A673 (cell line): ENCODE results near the gene SEPHS2. TPM values are rescaled to one million over a fixed set of nuclear protein-coding genes. Genes with fewer than 3 reads are reported as not detected.
"Not testable (repeated sequence)": the region's sequence is repeated elsewhere in the genome, so short reads cannot be mapped to it uniquely, and the experiment has no call there.

ENCODE experiments used
- BruUV-seq: library from RNA; stranded (reverse); fragments of 400-500 nt; replicated peaks from 2 replicates; lab custom pipeline; 2021; lab: Mats Ljungman, UMichigan
- CTCF ChIA-PET: fragments of 300-600 bp; sonication (Branson Sonifier 250); formaldehyde crosslinking; loops from one replicate; lab custom pipeline; 2022; ENCODE audit warnings: antibody characterized with exemption; lab: Charles Lee
- POLR2A ChIA-PET: fragments of 300-600 bp; sonication (Branson Sonifier 250); formaldehyde crosslinking; loops from one replicate; lab custom pipeline; 2022; ENCODE audit warnings: antibody characterized with exemption; ENCODE audit not compliant: low non-redundant PET; lab: Charles Lee
- DNase-seq: peaks from one replicate; pipeline ENCODE4 v3.0.0-alpha.2; 2015; ENCODE audit warnings: low spot score
- H3K27ac ChIP-seq: fragments of 200-600 bp; sonication (generic); 2 replicates; pipeline ENCODE4 v1.5.1; 2016; ENCODE audit warnings: mixed run types, low read depth, mild to moderate bottlenecking, mixed read lengths, antibody characterized with exemption, low read length; ENCODE audit not compliant: poor library complexity, severe bottlenecking
- H3K27me3 ChIP-seq: fragments of 200-600 bp; sonication (generic); replicated peaks from 2 replicates; pipeline ENCODE4 v1.6.1; 2017; ENCODE audit warnings: mixed run types, low read depth, mild to moderate bottlenecking, mixed read lengths, antibody characterized with exemption, low read length; ENCODE audit not compliant: insufficient read depth, poor library complexity
- H3K36me3 ChIP-seq: fragments of 200-600 bp; sonication (generic); 2 replicates; pipeline ENCODE4 v1.6.1; 2016; ENCODE audit warnings: mixed run types, mild to moderate bottlenecking, mixed read lengths, antibody characterized with exemption, low read length; ENCODE audit not compliant: insufficient read depth, poor library complexity, severe bottlenecking
- H3K4me1 ChIP-seq: fragments of 200-600 bp; sonication (generic); 2 replicates; pipeline ENCODE4 v1.6.1; 2017; ENCODE audit warnings: mixed run types, mild to moderate bottlenecking, mixed read lengths, antibody characterized with exemption, low read length; ENCODE audit not compliant: insufficient read depth, poor library complexity, severe bottlenecking
- H3K4me3 ChIP-seq: fragments of 200-600 bp; sonication (generic); 2 replicates; pipeline ENCODE4 v1.5.1; 2016; ENCODE audit warnings: low read depth, mixed run types, mild to moderate bottlenecking, mixed read lengths, low read length; ENCODE audit not compliant: poor library complexity, severe bottlenecking
- H3K9me3 ChIP-seq: fragments of 200-600 bp; sonication (generic); 2 replicates; pipeline ENCODE4 v1.6.1; 2016; ENCODE audit warnings: mixed run types, low read depth, mild to moderate bottlenecking, mixed read lengths, antibody characterized with exemption, low read length; ENCODE audit not compliant: poor library complexity, severe bottlenecking
- EZH2 ChIP-seq: fragments of 200-600 bp; sonication (generic); IDR thresholded peaks from 2 replicates; pipeline ENCODE4 v1.6.1; 2017; ENCODE audit warnings: borderline replicate concordance, low read depth, mild to moderate bottlenecking, mixed read lengths, antibody characterized with exemption, low read length; ENCODE audit not compliant: poor library complexity, severe bottlenecking
- intact Hi-C: fragments of 100-400 bp; cut with micrococcal nuclease; formaldehyde crosslinking; loops from one replicate; pipeline ENCODE4 v1.10.0; 2022; ENCODE audit not compliant: unreplicated experiment
- total RNA-seq: library from RNA; stranded (reverse); gene quantifications from 2 replicates; pipeline ENCODE4 v1.2.3, GENCODE V29; 2021
- TF ChIP-seq, protein P1 (sequence below): fragments of 300-800, 200-600 bp; sonication (generic); conservative IDR thresholded peaks from 2 replicates; pipeline ENCODE4 v1.5.1; 2017; ENCODE audit warnings: low read depth, mild to moderate bottlenecking, antibody characterized with exemption, low read length, moderate library complexity, mixed read lengths

SEPHS2 gene
- total RNA-seq, 1 experiment from 2014 or later, result 54.2 TPM

- BruUV-seq, result no TSS peak
- Histone ChIP-seq H3K27me3 (no peaks in the 10 kb centered on the region), H3K4me1 (peaks cover 29% of the 10 kb centered on the region), H3K27ac (no peak overlapping the region), H3K4me3 (no peak overlapping the region), H3K36me3 (peaks cover 10% of the 10 kb centered on the region), H3K9me3 (no peaks in the 10 kb centered on the region)
- POLR2A ChIA-PET, result no interaction called here
- TF ChIP-seq EZH2, result no peak
- TF ChIP-seq, protein P1, sequence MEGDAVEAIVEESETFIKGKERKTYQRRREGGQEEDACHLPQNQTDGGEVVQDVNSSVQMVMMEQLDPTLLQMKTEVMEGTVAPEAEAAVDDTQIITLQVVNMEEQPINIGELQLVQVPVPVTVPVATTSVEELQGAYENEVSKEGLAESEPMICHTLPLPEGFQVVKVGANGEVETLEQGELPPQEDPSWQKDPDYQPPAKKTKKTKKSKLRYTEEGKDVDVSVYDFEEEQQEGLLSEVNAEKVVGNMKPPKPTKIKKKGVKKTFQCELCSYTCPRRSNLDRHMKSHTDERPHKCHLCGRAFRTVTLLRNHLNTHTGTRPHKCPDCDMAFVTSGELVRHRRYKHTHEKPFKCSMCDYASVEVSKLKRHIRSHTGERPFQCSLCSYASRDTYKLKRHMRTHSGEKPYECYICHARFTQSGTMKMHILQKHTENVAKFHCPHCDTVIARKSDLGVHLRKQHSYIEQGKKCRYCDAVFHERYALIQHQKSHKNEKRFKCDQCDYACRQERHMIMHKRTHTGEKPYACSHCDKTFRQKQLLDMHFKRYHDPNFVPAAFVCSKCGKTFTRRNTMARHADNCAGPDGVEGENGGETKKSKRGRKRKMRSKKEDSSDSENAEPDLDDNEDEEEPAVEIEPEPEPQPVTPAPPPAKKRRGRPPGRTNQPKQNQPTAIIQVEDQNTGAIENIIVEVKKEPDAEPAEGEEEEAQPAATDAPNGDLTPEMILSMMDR, result no peak
- CTCF ChIA-PET, result interaction anchor here (0.5 kb wide), 1 partner anchor 17 kb away, joined by 3 read pairs; no protein-coding TSS in a partner anchor
- no peak for DNase-seq
- intact Hi-C loops, result no loop called here
These were observed 47.7 kb downstream of the SEPHS2 start for GRCh38 chr16:30397776-30398660.

DNA sequence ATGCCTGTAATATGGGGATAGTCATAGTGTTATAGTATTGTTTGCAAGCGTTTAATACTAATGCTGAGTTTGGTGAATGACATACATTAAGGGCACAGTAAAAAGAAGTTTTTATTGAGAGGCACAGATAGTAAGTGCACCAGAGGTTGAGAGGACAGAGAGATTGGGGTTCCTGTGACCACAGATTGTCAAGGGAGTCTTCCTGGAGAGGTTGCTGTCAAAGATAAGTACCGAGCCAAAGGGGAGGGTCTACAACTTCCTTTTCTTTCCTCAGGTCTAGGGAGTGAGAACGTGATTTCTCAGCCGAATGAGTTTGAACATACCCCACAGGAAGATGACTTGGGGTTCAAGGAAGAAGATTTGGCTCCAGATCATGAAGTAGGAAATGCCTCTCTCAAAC is 48.6 kb downstream of the SEPHS2 start:
- Histone ChIP-seq H3K9me3 (no peaks in the 10 kb centered on the region), H3K27me3 (no peaks in the 10 kb centered on the region), H3K4me3 (no peak overlapping the region), H3K4me1 (peaks cover 29% of the 10 kb centered on the region), H3K27ac (no peak overlapping the region), H3K36me3 (peaks cover 10% of the 10 kb centered on the region)
- no peak for DNase-seq
- TF ChIP-seq, protein P1, result no peak
- no peak for TF ChIP-seq EZH2
- POLR2A ChIA-PET, result no interaction called here
- no TSS peak for BruUV-seq
- intact Hi-C loops, result no loop called here
- CTCF ChIA-PET, result interaction anchor here (2.3 kb wide), 1 partner anchor 12 kb away, joined by 9 read pairs; no protein-coding TSS in a partner anchor

- POLR2A ChIA-PET, H3K27ac ChIP-seq: not testable (repeated sequence)
- peak overlapping the region; percentile 94 for H3K4me3 ChIP-seq
These were observed 49.0 kb downstream of the SEPHS2 start for GRCh38 chr16:30396627-30397026.

More at GRCh38 chr16:30396627-30397026, 49.0 kb downstream of the SEPHS2 start:
- BruUV-seq, result TSS peak; percentile 67
- DNase-seq, intact Hi-C loops, H3K9me3 ChIP-seq, H3K27me3 ChIP-seq: not testable (repeated sequence)
- peaks cover 10% of the 10 kb centered on the region for H3K36me3 ChIP-seq
- peaks cover 29% of the 10 kb centered on the region for H3K4me1 ChIP-seq
- CTCF ChIA-PET, result interaction anchor here (2.3 kb wide), 1 partner anchor 13 kb away, joined by 9 read pairs; no protein-coding TSS in a partner anchor
